GM12878 (cell line): ENCODE results near the gene SOBP. TPM values are rescaled to one million over a fixed set of nuclear protein-coding genes. Genes with fewer than 3 reads are reported as not detected.

Experiments used
- ASH2L ChIP-seq: fragments of 300-600, 200-600 bp; sonication (generic); IDR thresholded peaks from 2 replicates; pipeline ENCODE4 v1.6.1; 2017; ENCODE audit warnings: low read depth, mild to moderate bottlenecking, borderline replicate concordance
- CBX5 ChIP-seq: sonication (generic); IDR thresholded peaks from 2 replicates; pipeline ENCODE4 v1.6.1; 2016; ENCODE audit warnings: low read depth, moderate library complexity, mild to moderate bottlenecking, inconsistent platforms
- IKZF2 ChIP-seq, 2 experiments: fragments of 450-650 bp; IDR thresholded peaks; 2 replicates each; pipeline ENCODE4 v1.6.1; 2017; ENCODE audit warnings: mild to moderate bottlenecking in 2 of 2, moderate library complexity in 2 of 2
- ZNF24 ChIP-seq: fragments of 450-650 bp; IDR thresholded peaks from 2 replicates; pipeline ENCODE4 v1.6.1; 2017; ENCODE audit warnings: antibody characterized with exemption, mild to moderate bottlenecking
- polyA plus RNA-seq, 11 experiments: library from polyadenylated mRNA; depleted of rRNA in 4 of 11; unstranded in 6 of 11; stranded (reverse) in 5 of 11; fragments of >200 nt; fragmentation: Nextera tagmentation in 4 of 11; fragmentation: Illumina TruSeq in 1 of 11; extraction: Ambion mirVana in 4 of 11; extraction: Trizol in 1 of 11; gene quantifications; 1 replicate in 1 of 11; 2 replicates in 10 of 11; pipeline versions ENCODE4 v1.2.1 to v1.2.3, GENCODE V29; 2011 to 2016; ENCODE audit warnings: inconsistent platforms in 2 of 11, missing spikeins in 2 of 11, low read depth in 1 of 11
- total RNA-seq, 4 experiments: library from RNA; depleted of rRNA in 3 of 4; stranded (reverse); fragments of >200 nt in 3 of 4; fragmentation: Illumina TruSeq in 1 of 4; extraction: Trizol in 1 of 4; gene quantifications; 2 replicates each; pipeline versions ENCODE4 v1.2.1 to v1.2.3, GENCODE V29; 2013 to 2021
- TF ChIP-seq, protein P1 (sequence below): fragments of 450-650 bp; IDR thresholded peaks from 2 replicates; pipeline ENCODE4 v1.6.1; 2018; ENCODE audit warnings: mild to moderate bottlenecking, low read depth, moderate library complexity; ENCODE audit not compliant: partially characterized antibody
- TF ChIP-seq, protein P2 (sequence below): fragments of 150-350 bp; IDR thresholded peaks from 2 replicates; pipeline ENCODE4 v1.6.1; 2014; ENCODE audit warnings: mild to moderate bottlenecking, low read depth, low read length
- TF ChIP-seq, protein P3 (sequence below): fragments of 450-650 bp; formaldehyde crosslinking; IDR thresholded peaks from 2 replicates; pipeline ENCODE4 v1.5.0; 2022; ENCODE audit warnings: mild to moderate bottlenecking, missing genetic modification characterization
- TF ChIP-seq, protein P4 (sequence below): fragments of 450-650 bp; conservative IDR thresholded peaks from 2 replicates; pipeline ENCODE4 v1.6.1; 2017; ENCODE audit warnings: mild to moderate bottlenecking, moderate library complexity
- TF ChIP-seq, protein P5 (sequence below): fragments of 450-650 bp; formaldehyde crosslinking; IDR thresholded peaks from 2 replicates; pipeline ENCODE4 v1.4.0; 2022; ENCODE audit warnings: mild to moderate bottlenecking, moderate library complexity

SOBP gene
- total and polyA plus RNA-seq, 10 of the 15 experiments (the other 5 are each of a cell fraction or from before 2014, with no cell fraction given), result 0.49 to 1.9 (median 0.78) TPM

DNA sequence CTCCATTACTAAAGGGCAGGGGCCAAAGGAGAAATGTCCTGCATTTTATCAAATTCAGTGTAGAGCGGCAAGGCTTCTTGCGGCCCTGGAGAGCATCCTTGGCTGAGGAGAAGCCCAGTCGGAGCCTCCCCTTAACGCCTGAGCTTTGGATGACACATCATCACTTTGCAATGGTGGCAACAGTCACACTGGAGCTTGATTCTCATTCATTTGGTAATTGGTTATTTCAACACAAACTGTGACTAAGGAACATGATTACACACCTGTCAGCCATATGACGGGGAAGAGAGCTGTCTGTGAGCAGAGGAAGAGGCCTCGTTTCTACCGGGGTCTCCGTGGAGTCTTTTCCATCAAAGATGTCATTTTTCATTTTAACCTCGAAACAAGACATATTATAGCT lies 81.4 kb downstream of the SOBP start (continued):
- TF ChIP-seq, protein P1, sequence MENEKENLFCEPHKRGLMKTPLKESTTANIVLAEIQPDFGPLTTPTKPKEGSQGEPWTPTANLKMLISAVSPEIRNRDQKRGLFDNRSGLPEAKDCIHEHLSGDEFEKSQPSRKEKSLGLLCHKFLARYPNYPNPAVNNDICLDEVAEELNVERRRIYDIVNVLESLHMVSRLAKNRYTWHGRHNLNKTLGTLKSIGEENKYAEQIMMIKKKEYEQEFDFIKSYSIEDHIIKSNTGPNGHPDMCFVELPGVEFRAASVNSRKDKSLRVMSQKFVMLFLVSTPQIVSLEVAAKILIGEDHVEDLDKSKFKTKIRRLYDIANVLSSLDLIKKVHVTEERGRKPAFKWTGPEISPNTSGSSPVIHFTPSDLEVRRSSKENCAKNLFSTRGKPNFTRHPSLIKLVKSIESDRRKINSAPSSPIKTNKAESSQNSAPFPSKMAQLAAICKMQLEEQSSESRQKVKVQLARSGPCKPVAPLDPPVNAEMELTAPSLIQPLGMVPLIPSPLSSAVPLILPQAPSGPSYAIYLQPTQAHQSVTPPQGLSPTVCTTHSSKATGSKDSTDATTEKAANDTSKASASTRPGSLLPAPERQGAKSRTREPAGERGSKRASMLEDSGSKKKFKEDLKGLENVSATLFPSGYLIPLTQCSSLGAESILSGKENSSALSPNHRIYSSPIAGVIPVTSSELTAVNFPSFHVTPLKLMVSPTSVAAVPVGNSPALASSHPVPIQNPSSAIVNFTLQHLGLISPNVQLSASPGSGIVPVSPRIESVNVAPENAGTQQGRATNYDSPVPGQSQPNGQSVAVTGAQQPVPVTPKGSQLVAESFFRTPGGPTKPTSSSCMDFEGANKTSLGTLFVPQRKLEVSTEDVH, result no peak
- TF ChIP-seq, protein P2, sequence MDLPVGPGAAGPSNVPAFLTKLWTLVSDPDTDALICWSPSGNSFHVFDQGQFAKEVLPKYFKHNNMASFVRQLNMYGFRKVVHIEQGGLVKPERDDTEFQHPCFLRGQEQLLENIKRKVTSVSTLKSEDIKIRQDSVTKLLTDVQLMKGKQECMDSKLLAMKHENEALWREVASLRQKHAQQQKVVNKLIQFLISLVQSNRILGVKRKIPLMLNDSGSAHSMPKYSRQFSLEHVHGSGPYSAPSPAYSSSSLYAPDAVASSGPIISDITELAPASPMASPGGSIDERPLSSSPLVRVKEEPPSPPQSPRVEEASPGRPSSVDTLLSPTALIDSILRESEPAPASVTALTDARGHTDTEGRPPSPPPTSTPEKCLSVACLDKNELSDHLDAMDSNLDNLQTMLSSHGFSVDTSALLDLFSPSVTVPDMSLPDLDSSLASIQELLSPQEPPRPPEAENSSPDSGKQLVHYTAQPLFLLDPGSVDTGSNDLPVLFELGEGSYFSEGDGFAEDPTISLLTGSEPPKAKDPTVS, result no peak
- no peak for TF ChIP-seq ASH2L
- TF ChIP-seq, protein P3, sequence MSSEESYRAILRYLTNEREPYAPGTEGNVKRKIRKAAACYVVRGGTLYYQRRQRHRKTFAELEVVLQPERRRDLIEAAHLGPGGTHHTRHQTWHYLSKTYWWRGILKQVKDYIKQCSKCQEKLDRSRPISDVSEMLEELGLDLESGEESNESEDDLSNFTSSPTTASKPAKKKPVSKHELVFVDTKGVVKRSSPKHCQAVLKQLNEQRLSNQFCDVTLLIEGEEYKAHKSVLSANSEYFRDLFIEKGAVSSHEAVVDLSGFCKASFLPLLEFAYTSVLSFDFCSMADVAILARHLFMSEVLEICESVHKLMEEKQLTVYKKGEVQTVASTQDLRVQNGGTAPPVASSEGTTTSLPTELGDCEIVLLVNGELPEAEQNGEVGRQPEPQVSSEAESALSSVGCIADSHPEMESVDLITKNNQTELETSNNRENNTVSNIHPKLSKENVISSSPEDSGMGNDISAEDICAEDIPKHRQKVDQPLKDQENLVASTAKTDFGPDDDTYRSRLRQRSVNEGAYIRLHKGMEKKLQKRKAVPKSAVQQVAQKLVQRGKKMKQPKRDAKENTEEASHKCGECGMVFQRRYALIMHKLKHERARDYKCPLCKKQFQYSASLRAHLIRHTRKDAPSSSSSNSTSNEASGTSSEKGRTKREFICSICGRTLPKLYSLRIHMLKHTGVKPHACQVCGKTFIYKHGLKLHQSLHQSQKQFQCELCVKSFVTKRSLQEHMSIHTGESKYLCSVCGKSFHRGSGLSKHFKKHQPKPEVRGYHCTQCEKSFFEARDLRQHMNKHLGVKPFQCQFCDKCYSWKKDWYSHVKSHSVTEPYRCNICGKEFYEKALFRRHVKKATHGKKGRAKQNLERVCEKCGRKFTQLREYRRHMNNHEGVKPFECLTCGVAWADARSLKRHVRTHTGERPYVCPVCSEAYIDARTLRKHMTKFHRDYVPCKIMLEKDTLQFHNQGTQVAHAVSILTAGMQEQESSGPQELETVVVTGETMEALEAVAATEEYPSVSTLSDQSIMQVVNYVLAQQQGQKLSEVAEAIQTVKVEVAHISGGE (CRISPR knock-in tag), result no peak
- no peak for TF ChIP-seq ZNF24
- no peak for TF ChIP-seq CBX5
- TF ChIP-seq IKZF2 (IDR thresholded peaks at IDR 0.05), result no peak
- TF ChIP-seq, protein P4, sequence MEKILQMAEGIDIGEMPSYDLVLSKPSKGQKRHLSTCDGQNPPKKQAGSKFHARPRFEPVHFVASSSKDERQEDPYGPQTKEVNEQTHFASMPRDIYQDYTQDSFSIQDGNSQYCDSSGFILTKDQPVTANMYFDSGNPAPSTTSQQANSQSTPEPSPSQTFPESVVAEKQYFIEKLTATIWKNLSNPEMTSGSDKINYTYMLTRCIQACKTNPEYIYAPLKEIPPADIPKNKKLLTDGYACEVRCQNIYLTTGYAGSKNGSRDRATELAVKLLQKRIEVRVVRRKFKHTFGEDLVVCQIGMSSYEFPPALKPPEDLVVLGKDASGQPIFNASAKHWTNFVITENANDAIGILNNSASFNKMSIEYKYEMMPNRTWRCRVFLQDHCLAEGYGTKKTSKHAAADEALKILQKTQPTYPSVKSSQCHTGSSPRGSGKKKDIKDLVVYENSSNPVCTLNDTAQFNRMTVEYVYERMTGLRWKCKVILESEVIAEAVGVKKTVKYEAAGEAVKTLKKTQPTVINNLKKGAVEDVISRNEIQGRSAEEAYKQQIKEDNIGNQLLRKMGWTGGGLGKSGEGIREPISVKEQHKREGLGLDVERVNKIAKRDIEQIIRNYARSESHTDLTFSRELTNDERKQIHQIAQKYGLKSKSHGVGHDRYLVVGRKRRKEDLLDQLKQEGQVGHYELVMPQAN, result no peak
- TF ChIP-seq, protein P5, sequence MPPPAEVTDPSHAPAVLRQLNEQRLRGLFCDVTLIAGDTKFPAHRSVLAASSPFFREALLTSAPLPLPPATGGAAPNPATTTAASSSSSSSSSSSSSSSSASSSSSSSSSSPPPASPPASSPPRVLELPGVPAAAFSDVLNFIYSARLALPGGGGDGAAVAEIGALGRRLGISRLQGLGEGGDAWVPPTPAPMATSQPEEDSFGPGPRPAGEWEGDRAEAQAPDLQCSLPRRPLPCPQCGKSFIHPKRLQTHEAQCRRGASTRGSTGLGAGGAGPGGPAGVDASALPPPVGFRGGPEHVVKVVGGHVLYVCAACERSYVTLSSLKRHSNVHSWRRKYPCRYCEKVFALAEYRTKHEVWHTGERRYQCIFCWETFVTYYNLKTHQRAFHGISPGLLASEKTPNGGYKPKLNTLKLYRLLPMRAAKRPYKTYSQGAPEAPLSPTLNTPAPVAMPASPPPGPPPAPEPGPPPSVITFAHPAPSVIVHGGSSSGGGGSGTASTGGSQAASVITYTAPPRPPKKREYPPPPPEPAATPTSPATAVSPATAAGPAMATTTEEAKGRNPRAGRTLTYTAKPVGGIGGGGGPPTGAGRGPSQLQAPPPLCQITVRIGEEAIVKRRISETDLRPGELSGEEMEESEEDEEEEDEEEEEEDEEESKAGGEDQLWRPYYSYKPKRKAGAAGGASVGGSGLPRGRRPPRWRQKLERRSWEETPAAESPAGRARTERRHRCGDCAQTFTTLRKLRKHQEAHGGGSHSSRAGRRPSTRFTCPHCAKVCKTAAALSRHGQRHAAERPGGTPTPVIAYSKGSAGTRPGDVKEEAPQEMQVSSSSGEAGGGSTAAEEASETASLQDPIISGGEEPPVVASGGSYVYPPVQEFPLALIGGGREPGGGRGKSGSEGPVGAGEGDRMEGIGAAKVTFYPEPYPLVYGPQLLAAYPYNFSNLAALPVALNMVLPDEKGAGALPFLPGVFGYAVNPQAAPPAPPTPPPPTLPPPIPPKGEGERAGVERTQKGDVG (CRISPR knock-in tag), result no peak
